ENCODE data around the gene PIK3R1. TPM values are rescaled to one million over a fixed set of nuclear protein-coding genes. Genes with fewer than 3 reads are reported as not detected.

Gene PIK3R1
- total RNA-seq, 2 donors from 2014 or later, result 71.6 to 81.2 TPM

- 97% methylated on average over 3 of the region's 3 CpGs for WGBS
- no peak for DNase-seq (ENCODE audit: low spot score)
- Histone ChIP-seq H3K36me3 (no peaks in the 10 kb centered on the region), H3K4me1 (replicated peaks) (no peaks in the 10 kb centered on the region), H3K4me3 (no peak overlapping the region), H3K27me3 (replicated peaks; ENCODE audit: insufficient read depth) (no peaks in the 10 kb centered on the region), H3K9me3 (no peaks in the 10 kb centered on the region), H3K27ac (no peak overlapping the region)
- TF ChIP-seq POLR2A (IDR thresholded peaks at IDR 0.05) (no peak), POLR2AphosphoS5 (IDR thresholded peaks at IDR 0.05) (no peak)
- intact Hi-C loops (cut with DNase I), result loop anchor here (10.0 kb wide), 1 partner anchor 478 kb away; no protein-coding TSS in a partner anchor
Observed at GRCh38 chr5:68173007-68173406, 42.5 kb upstream of the PIK3R1 start.

- TF ChIP-seq POLR2AphosphoS5 (IDR thresholded peaks at IDR 0.05) (no peak), CTCF (IDR thresholded peaks at IDR 0.05) (no peak), POLR2A (IDR thresholded peaks at IDR 0.05) (no peak)
- WGBS, result 96% methylated on average over 6 of the region's 6 CpGs
- Histone ChIP-seq H3K36me3 (no peaks in the 10 kb centered on the region), H3K4me1 (replicated peaks) (no peaks in the 10 kb centered on the region), H3K27me3 (replicated peaks; ENCODE audit: insufficient read depth) (no peaks in the 10 kb centered on the region), H3K27ac (no peak overlapping the region), H3K4me3 (no peak overlapping the region), H3K9me3 (no peaks in the 10 kb centered on the region)
- intact Hi-C loops (cut with DNase I), result loop anchor here (10.0 kb wide), 1 partner anchor 481 kb away; no protein-coding TSS in a partner anchor
- no peak for DNase-seq (ENCODE audit: low spot score)
Observed at GRCh38 chr5:68176253-68176652, 39.3 kb upstream of the PIK3R1 start.

- Histone ChIP-seq H3K4me3 (no peak overlapping the region), H3K27me3 (replicated peaks; ENCODE audit: insufficient read depth) (no peaks in the 10 kb centered on the region), H3K9me3 (no peaks in the 10 kb centered on the region), H3K4me1 (replicated peaks) (no peaks in the 10 kb centered on the region), H3K27ac (no peak overlapping the region), H3K36me3 (no peaks in the 10 kb centered on the region)
- TF ChIP-seq POLR2AphosphoS5 (IDR thresholded peaks at IDR 0.05) (no peak), CTCF (IDR thresholded peaks at IDR 0.05) (no peak), POLR2A (IDR thresholded peaks at IDR 0.05) (no peak)
- intact Hi-C loops (cut with DNase I), result loop anchor here (10.0 kb wide), 1 partner anchor 482 kb away; no protein-coding TSS in a partner anchor
- no peak for DNase-seq (ENCODE audit: low spot score)
- WGBS, result 97% methylated on average over 7 of the region's 7 CpGs
Observed at GRCh38 chr5:68176802-68177479, 38.6 kb upstream of the PIK3R1 start.

- Histone ChIP-seq H3K36me3 (no peaks in the 10 kb centered on the region), H3K4me3 (no peak overlapping the region), H3K4me1 (replicated peaks) (no peaks in the 10 kb centered on the region), H3K27me3 (replicated peaks; ENCODE audit: insufficient read depth) (no peaks in the 10 kb centered on the region), H3K27ac (no peak overlapping the region), H3K9me3 (no peaks in the 10 kb centered on the region)
- WGBS, result 98% methylated on average over 11 of the region's 11 CpGs
- TF ChIP-seq POLR2AphosphoS5 (IDR thresholded peaks at IDR 0.05) (no peak), POLR2A (IDR thresholded peaks at IDR 0.05) (no peak), CTCF (IDR thresholded peaks at IDR 0.05) (no peak)
- DNase-seq (ENCODE audit: low spot score), result no peak
- intact Hi-C loops (cut with DNase I), result loop anchor here (10.0 kb wide), 1 partner anchor 483 kb away; no protein-coding TSS in a partner anchor
Observed at GRCh38 chr5:68177676-68178075, 37.9 kb upstream of the PIK3R1 start.

- no peaks in the 10 kb centered on the region for H3K27me3 ChIP-seq (replicated peaks; ENCODE audit: insufficient read depth)
- intact Hi-C loops (cut with DNase I), result loop anchor here (10.0 kb wide), 1 partner anchor 484 kb away; no protein-coding TSS in a partner anchor
- WGBS, result 56% methylated on average over 2 of the region's 2 CpGs
- H3K4me1 ChIP-seq (replicated peaks), result no peaks in the 10 kb centered on the region
- H3K36me3 ChIP-seq, result no peaks in the 10 kb centered on the region
- H3K9me3 ChIP-seq, result no peaks in the 10 kb centered on the region
- no peak for TF ChIP-seq CTCF (IDR thresholded peaks at IDR 0.05)
- no peak for TF ChIP-seq POLR2AphosphoS5 (IDR thresholded peaks at IDR 0.05)
- TF ChIP-seq POLR2A (IDR thresholded peaks at IDR 0.05), result no peak
- no peak overlapping the region for H3K4me3 ChIP-seq
- no peak overlapping the region for H3K27ac ChIP-seq
- no peak for DNase-seq (ENCODE audit: low spot score)
Observed at GRCh38 chr5:68178579-68178978, 37.0 kb upstream of the PIK3R1 start.

All from prostate gland (tissue), 2 donors.